Stomach (tissue), 4 donors: Measurements from ENCODE around the gene GABRB2.

Experiments used
- CTCF ChIP-seq, 7 experiments: fragments of 450-650 bp in 4 of 7; fragments of 200-600 bp in 3 of 7; sonication (generic) in 3 of 7; IDR thresholded peaks; one replicate each; pipeline ENCODE4 v1.5.1; 2016 to 2019; ENCODE audit warnings: antibody characterized with exemption in 7 of 7, control low read depth in 2 of 7, mild to moderate bottlenecking in 1 of 7
- EP300 ChIP-seq: sonication (generic); formaldehyde crosslinking; IDR thresholded peaks from one replicate; pipeline ENCODE4 v1.6.1; 2017; ENCODE audit warnings: antibody characterized with exemption

- TF ChIP-seq EP300 (no peak), CTCF (IDR thresholded peaks at IDR 0.05) (no peak)
Measured at GRCh38 chr5:161566081-161566480, 19.6 kb upstream of the GABRB2 start.
